Activated CD8-positive, alpha-beta memory T cell treated with anti-CD3 and anti-CD28 coated beads, Interleukin-2, amount 50 U/mL, for 4 hours (primary cell): ENCODE data around the gene TMC6.
"Not testable (repeated sequence)": the region's sequence is repeated elsewhere in the genome, so short reads cannot be mapped to it uniquely, and the experiment has no call there.

ENCODE experiments used
- DNase-seq: peaks from one replicate; pipeline ENCODE4 v3.0.0-alpha.2; 2020

The TMC6 gene

DNA sequence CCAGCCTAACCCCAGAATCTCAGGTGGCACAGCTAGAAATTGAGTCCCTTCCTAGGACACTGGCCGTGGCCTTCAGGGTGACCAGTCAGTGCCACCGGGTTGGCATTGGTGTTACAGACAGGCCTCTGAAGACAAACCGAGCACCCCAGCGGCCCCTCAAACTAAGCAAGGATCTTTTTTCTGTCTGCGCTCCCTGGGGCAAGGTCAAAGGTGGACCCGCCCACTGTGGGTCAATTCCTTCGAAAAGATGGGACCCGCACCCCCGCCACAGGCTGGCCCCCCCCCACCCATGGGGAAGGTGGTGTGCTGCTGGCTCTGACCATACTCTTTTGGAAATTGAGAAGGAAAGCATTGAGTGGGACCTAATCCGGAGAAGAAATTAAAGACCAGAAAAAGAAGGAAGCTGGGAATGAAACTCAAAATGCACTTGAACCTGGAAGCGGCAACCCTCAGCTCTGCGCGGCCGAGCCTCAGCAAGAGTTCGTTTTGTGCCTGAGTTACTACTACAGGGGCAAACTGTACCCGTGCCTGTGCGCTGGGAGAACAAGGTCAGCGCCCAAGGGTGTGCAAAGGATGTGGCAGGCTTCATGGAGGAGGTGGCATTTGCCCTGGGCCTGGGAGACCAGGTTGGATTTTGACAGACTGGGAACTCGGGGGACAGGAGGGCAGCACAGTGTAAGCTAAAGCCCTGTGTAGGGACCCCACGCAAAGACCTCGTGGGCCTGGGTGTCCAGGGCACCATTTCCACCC, 20.4 kb downstream of the TMC6 start:
- DNase-seq = no peak

DNA sequence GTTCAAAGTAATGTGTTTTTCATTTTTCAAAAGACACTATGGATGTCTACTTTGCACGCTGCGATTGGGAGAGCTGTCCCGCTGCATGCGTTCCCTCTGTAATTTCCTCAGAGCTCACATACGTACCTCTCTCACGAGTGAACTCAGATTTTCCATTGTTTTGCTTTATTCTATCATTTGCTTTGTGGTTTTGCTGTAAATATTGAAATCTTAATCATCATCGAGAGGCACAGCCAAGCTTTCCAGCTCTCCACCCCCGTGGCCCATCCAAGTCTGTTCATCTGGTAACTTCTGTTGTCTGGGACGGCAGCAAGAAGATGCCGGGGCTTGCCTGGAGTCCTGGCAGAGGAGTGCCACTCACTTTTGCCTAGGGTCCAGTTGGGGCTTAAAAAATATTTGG, 21.1 kb downstream of the TMC6 start:
- DNase-seq = no peak

DNA sequence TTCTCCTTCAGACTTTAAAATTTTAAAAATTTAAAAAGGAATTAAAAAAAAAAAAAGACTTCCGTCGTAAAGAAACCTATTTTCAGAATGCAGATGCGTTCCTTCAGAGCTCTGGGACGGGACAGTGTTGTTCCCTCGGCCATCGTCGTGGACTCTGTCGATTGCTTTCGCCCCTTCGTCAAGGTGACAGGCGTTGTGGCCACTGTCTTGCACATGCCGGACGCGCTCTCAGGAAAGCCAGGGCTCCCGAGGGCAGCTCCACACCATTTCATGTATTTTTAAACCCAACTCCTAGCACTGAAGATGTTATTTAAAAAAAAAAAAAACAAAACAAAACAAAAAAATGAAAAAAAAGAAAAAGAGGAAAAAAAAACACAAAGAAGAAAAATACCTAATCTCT, 22.3 kb downstream of the TMC6 start:
- no peak for DNase-seq

DNA sequence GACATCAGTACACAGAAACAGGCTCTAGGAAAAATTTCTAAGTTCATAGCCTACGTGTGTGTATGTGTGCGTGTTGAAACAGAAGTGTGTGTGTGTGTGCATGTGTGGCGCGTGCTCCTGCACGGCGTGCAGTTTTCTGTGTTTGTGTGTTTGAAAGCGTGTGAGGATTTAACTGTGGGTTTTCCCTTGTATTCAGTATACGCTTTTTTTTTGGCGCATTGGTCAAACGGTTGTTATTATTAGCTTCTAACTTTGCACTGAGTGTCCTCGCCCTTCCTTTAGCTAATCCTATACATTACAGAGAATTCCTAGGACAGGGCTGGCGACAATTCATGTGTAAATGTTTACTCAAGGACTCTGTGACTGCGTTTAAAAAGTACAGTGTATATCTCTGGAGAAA, 23.0 kb downstream of the TMC6 start:
- no peak for DNase-seq

DNA sequence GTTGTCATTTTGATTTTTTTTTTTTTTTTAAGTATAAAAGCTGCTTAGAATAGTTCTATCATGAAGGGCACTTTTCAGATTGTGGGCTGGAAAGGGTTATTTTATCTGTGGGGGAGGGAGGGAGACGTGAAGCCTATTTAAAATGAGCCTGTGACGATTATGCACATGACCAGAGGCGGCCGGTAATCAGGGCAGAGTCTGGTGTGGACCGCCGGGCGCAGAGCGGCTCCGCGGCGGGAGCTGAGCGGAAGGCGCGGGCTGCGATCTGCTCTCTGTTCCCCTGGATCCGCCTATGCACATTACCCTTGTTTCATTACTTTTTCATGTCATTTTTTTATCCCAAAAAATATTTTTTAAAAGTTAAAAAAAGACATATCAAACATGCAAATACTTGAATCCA, 23.5 kb downstream of the TMC6 start:
- DNase-seq = no peak

DNA sequence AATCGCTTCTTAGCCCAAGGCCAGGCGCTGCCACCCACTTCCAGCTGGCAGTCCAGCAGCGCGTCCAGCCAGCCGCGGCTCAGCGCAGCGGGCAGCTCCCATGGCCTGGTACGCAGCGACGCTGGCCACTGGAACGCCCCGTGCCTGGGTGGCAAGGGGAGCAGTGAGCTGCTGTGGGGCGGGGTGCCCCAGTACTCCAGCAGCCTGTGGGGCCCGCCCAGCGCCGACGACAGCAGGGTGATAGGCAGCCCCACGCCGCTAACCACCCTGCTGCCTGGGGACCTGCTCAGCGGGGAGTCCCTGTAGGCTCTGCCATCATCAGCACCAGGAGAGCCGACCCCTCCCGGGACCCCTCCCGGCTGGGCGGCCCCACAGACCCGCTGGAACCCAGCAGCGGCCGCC, 24.0 kb downstream of the TMC6 start:
- DNase-seq = no peak

DNA sequence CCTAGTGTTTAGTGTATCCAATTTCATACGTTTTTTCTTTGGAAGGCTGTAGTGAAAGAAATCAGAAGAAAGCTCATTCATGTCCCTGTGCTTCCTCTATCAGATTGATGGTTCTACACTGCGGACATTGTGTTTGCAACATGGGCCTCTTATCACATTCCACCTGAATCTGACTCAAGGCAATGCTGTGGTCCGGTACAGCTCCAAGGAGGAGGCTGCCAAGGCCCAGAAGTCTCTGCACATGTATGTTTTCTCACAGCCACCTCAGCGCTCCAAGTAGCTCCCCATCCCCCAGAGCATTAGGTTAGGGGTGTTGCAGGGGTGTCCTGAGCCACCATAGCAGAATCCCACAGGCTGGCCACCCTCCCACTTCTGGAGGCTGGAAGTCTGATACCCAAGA, 25.2 kb downstream of the TMC6 start:
- no peak for DNase-seq

DNA sequence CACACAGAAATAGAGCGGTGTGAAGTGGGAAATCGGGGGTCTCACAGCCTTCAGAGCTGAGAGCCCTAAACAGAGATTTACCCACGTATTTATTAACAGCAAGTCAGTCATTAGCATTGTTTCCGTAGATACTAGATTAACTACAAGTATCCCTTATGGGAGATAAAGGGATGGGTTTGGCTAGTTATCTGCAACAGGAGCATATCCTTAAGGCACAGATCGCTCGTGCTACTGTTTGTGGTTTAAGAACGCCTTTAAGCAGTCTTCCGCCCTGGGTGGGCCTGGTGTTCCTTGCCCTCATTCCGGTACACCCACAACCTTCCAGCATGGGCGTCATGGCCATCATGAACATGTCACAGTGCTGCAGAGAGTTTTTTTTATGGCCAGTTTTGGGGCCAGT, 27.0 kb downstream of the TMC6 start:
- no peak for DNase-seq

DNA sequence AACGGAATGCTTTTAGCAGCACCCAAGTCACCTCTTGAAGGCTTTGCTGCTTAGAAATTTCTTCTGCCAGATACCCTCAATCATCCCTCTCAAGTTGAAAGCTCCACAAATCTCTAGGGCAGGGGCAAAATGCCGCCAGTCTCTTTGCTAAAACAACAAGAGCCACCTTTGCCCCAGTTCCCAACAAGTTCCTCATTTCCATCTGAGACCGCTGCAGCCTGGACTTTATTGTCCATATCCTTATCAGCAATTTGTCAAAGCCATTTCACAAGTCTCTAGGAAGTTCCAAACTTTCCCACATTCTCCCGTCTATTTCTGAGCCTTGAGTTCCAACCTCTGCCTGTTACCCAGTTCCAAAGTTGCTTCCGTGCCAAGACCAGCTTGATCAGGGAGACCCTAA, 27.4 kb downstream of the TMC6 start:
- DNase-seq = no peak

DNA sequence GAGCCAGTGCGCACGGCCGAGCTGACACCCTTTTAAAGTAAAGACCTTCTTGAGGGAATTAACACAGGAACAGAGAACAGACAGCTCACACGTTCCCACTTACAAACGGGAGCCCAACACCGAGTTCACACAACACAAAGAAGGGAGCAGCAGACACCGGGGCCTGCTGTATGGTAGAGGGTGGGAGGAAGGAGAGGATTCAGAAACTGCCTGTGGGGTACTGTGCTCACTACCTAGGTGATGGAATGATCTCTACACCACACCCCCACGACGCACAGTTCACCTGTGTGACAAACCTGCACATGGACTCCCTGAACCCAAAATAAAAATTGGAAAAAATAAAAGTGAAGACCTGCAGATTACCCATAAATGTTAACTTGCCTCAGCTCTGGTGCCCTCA, 32.5 kb downstream of the TMC6 start:
- no peak for DNase-seq

DNA sequence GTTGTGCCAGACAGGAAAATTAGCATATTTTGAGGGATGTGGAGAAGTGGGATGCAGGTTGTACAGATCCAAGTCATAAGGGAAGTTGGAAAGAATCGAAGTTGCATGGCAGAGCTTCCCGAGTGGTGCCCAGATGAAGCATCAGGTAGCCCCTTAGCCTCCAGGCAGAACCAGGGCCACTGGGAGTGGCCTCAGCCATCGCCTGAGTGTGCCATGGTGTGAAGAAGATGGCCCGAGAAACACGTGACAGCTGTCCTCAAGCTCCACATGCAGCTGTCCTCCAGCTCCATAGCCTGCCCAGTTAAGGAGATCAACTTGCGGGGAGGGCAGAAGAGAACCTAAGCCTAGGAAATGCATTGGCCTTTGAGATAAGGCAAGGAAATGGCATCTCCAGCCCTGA, 33.5 kb downstream of the TMC6 start:
- no peak for DNase-seq

DNA sequence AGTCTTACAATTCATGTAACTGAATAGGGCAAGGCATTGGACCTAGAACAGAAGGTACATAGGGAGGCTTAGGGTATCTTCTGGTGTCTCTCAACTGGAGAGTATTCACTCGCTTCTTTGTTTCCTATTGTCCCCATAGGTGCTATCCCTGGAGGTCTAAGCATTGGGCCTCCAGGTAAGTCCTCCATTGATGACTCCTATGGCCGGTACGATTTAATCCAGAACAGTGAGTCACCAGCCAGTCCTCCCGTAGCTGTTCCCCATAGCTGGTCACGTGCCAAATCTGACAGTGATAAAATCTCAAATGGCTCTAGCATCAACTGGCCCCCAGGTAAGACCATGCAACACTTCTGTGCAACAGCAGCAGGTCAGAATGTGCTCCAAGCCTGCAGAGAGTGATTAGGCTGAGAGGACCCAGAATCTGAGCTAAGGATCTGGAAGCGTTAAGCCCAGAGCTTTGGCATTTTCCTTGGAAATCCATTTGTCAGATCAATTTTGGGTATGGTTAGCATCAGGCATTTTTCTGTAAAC, 35.7 kb downstream of the TMC6 start:
- no peak for DNase-seq

DNA sequence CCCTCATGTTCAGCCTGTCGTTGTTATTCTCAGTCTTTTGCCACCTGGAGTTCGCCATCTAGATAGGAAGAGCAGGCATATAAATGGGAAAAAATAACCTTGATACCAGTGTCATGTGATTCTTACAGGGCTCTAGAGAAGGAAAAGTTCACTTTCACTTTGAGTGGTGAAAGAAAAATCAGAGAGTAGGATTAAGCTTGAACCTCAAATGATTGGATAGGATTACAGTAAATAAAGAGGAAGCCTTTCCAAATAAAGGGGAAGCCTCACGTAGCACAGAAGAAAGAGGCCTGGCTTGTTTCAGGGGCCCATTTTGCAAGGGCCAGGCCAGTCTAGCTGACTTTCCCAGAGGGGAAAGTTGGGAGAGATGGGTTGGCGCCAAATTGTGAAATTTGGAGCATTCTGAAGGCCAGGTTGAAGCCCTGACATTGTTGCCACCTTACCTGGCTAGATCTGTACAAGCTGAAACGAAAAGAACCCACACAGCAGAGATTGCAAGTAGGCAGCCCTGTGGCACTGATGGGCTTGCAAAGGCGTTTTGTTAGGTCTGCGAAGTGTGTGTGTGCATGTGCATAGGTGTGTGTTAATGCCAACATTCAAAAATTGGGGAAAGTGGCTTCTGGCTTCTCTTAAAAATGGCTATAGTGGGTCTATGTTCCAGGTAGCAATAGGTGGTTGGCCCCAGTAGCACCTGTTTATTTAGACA, 38.8 kb downstream of the TMC6 start:
- DNase-seq = no peak

DNA sequence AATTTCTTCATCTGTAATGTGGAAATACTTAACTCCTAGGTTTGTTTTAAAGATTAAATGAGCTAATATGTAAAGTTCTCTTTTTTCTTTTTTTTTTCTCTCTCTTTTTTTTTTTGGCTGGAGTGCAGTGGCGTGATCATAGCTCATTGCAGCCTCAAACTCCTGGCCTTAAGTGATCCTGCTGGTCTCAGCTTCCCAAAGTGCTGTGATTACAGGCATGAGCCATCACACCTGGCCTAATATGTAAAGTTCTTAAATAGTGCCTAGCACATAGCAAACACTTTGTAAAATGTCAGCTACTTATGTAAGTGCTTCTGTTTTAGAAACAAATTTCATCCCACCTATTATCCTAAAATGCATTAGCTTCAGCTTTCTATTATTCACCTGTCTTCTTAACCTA, 40.0 kb downstream of the TMC6 start:
- no peak for DNase-seq

DNA sequence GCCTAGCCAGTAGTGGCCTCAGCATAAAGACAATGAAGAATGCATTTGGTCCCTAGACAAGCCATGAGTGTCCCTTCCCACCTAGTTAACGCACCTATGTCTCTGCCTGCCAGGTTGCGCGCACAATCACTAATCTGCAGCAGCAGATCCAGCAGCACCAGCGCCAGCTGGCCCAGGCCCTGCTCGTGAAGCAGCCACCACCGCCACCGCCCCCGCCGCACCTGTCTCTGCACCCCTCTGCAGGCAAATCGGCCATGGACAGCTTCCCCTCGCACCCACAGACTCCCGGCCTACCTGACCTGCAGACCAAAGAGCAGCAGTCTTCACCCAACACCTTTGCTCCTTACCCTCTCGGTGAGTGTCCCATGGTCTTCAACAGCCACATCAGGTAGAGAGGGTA, 41.8 kb downstream of the TMC6 start:
- DNase-seq = no peak

DNA sequence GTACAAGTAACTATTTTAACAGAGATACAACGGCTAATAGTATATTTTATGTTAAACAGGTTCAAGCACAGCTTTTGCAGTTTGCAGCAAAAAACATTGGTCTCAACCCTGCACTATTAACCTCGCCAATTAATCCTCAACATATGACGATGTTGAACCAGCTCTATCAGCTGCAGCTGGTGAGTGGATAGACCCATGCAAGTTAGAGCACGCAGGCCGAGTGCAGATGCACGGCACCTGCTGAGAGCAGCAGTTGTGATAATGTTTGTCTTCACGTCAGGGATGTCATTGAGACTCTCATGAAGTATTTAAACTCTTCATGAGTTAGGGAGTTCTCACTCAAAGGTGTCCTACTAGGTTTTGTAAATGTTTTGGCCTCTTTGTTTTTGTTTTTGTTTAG, 45.6 kb downstream of the TMC6 start:
- no peak for DNase-seq

DNA sequence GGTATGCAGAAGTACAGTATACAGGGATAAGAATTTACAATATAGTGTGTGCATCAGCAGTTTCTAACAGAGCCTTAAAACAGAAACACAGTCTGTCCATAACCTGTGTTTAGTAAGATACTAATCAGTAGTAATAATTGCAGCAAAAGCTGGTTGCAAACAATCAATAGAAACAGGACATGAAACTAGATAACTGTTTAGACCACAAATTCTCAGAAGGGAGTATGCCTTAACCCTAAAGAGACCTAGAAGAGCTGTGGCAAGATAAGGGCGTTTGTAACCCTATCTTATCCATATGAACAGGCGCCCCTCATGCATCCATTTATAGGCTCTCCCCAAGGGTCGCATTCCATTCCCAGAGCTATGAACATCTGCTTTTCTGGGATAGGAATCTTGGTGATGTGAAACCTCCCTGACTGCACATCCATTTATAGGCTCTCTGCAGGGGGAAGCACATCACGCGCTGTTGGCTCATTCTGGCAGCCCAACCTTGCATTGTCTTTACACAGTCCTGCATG, 46.1 kb downstream of the TMC6 start:
- DNase-seq = not testable (repeated sequence)

DNA sequence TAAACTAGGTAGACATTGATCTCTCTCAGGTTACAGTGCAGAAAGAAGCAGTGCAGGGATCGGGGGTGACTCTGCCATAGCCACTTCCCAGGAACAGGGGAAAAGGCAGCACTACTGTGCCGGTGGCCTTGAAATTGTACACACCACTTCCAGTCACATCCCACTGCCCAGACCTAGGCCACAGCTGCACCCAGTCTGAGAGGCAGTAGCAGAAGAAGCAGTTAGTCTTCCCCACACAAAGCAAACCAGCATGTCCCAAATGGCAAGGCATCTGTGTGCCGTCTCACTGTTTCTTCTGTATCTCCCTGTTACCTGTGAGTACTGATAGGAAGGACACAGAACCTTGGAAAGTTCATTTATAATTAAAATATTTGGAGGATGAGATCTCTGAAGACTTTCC, 47.0 kb downstream of the TMC6 start:
- no peak for DNase-seq

DNA sequence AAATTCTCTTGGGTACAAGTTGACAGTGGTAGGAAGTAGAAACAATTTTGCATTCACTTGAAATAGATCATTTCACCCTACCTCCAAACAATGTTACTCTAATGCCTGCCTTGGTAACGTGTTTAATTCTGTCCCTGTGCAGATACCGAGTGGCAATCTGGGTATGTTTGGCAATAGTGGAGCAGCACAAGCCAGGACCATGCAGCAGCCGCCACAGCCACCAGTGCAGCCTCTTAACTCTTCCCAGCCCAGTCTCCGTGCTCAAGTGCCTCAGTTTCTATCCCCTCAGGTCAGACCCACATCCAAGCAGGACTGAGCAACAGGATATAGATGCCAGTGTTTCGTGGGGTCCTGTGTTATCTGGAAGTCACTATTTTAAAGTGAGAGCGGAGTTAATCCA, 49.3 kb downstream of the TMC6 start:
- DNase-seq = no peak

DNA sequence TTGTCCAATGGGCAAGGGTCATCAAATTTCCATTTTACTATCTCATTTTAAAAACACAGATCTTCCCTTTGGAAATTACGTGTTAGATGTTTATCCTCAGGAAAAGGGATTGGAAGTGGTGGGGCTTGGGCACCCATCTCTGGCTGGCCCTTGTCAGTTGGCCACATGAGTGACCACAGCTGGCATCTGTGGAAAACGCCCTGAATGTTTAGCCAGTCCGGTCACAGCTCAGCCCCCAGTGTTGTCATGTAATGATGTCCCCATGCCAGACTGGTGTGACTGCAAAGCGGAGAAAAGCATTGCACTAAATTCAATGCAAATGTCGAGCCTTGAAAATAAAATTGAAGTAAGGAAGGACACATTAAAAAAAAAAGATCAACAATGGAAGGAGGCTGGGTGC, 53.0 kb downstream of the TMC6 start:
- DNase-seq = no peak

DNA sequence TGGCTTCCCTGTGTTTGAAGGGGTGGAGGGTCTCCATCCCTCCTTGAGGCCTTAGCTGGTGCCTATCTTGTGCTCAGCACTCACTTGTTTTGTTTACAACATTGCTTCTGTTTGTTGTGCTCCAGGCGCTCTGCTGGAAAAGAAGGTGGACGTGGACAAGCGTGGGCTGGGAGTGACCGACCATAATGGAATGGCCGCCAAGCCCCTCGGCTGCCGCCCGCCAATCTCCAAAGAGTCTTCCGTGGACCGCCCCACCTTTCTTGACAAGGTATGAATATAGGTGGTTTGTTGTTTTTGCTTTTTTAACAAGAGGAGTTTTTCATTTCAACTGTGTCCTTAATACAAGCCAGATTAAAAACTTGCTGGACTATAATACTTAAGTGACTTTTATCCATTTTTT, 53.5 kb downstream of the TMC6 start:
- no peak for DNase-seq

DNA sequence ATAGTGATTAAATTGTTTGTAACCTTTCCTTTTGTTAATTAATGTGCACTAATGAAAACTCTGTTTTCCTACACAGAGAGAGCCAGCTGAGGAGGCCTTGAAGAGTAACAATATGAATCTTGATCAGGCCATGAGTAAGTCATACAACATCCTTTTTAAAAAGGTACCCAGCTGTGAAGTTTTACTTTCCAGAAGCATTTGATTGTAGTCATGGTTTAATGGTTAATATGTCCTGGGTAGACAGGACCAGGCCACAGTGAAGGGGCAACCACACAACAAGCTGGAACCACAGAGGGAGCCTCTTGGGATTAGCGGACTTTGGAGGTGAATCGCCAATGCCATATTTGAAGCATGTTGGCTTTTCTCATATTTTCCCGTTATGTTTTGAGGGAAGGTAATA, 55.6 kb downstream of the TMC6 start:
- no peak for DNase-seq

DNA sequence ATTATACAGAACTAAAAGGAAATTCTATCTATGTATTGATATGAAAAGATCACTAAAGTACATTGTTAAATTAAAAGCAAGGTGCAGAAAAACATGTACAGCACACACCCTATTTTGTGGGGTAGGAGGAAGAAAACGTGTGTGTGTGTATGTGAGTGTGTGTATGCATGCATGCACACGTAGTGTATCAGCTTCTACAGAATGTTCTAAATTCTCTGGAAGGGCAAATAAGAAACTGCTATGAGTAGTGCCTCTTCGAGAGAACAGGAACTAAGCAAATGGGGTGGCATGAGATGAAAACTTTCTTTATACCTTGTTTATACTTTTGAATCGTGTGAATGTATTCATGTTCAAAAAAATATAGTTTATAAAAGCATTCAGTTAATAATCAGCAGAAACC, 58.9 kb downstream of the TMC6 start:
- no peak for DNase-seq

DNA sequence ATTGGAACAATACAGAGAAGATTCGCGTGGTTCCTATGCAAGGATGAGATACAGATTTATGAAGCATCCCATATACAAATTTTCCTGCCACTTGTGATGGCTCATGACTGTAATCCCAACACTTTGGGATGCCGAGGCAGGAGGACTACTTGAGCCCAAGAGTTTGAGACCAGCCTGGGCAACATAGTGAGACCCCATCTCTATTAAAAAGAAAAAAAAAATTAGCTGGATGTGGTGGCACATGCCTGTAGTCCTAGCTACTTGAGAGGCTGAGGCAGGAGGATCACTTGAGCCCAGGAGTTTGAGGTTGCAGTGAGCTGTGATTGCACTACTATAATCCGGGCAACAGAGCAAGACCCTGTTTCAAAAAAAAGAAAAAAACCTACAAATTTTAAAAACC, 61.6 kb downstream of the TMC6 start:
- DNase-seq = not testable (repeated sequence)

DNA sequence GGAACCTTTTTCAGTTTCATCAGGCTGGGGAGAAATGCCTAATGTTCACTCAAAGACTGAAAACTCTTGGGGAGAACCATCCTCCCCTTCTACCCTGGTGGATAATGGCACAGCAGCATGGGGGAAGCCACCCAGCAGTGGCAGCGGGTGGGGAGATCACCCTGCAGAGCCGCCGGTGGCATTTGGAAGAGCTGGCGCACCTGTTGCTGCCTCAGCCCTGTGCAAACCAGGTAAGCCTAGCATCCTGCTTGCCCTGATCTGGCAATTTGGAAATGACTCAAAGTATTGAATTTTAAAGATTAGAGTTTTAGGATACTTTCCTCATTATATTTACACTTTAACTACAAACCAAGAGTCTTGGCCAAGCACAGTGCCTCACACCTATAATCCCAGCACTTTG, 63.8 kb downstream of the TMC6 start:
- DNase-seq = no peak
